ENCODE data around the gene ENDOV.

GRCh38 chr17:80455784-80456183, 40.8 kb downstream of the ENDOV start:
- TF ChIP-seq ARNTL (CRISPR knock-in tag; IDR thresholded peaks at IDR 0.05), result no peak
- TF ChIP-seq SMAD1 (CRISPR knock-in tag; IDR thresholded peaks at IDR 0.05; ENCODE audit: borderline replicate concordance, low read depth), result no peak
- TF ChIP-seq POLR2A (IDR thresholded peaks at IDR 0.05; ENCODE audit: insufficient read depth in 1 of 2, low read depth in 2 of 2, low read length in 2 of 2), result no peak
- TF ChIP-seq ZNF354B (CRISPR knock-in tag; IDR thresholded peaks at IDR 0.05), result no peak
- TF ChIP-seq FOXM1 (CRISPR knock-in tag; IDR thresholded peaks at IDR 0.05), result no peak
- no peak for TF ChIP-seq EZH2 (conservative IDR thresholded peaks at IDR 0.05; ENCODE audit: low read depth, low read length)
